GM18526 (cell line): Measurements from ENCODE around the gene CCDC186.

ENCODE experiments used
- POLR2A ChIP-seq: IDR thresholded peaks from 3 replicates; pipeline ENCODE4 v1.6.1; 2011; ENCODE audit not compliant: insufficient read length; ENCODE audit errors: extremely low read depth

CCDC186 gene

GRCh38 chr10:114143160-114143559, 30.8 kb downstream of the CCDC186 start:
- TF ChIP-seq POLR2A: no peak

GRCh38 chr10:114142018-114142417, 32.0 kb downstream of the CCDC186 start:
- no peak for TF ChIP-seq POLR2A

GRCh38 chr10:114140036-114140435, 34.0 kb downstream of the CCDC186 start:
- TF ChIP-seq POLR2A: no peak

GRCh38 chr10:114138581-114138980, 35.4 kb downstream of the CCDC186 start:
- TF ChIP-seq POLR2A: no peak

GRCh38 chr10:114135476-114135875, 38.5 kb downstream of the CCDC186 start:
- no peak for TF ChIP-seq POLR2A

GRCh38 chr10:114131094-114131493, 42.9 kb downstream of the CCDC186 start:
- TF ChIP-seq POLR2A: no peak

GRCh38 chr10:114121031-114121430, 53.0 kb downstream of the CCDC186 start:
- TF ChIP-seq POLR2A: no peak

GRCh38 chr10:114118514-114118913, 55.5 kb downstream of the CCDC186 start:
- TF ChIP-seq POLR2A: no peak

- TF ChIP-seq POLR2A: no peak
Measured at GRCh38 chr10:114117728-114118127, 56.3 kb downstream of the CCDC186 start.

GRCh38 chr10:114115661-114116445, 58.1 kb downstream of the CCDC186 start:
- no peak for TF ChIP-seq POLR2A

GRCh38 chr10:114110174-114110972, 63.6 kb downstream of the CCDC186 start:
- TF ChIP-seq POLR2A: no peak

- TF ChIP-seq POLR2A: no peak
Measured at GRCh38 chr10:114103284-114103683, 70.7 kb downstream of the CCDC186 start.

- no peak for TF ChIP-seq POLR2A
Measured at GRCh38 chr10:114102256-114102655, 71.7 kb downstream of the CCDC186 start.

- no peak for TF ChIP-seq POLR2A
Measured at GRCh38 chr10:114100848-114101741, 72.9 kb downstream of the CCDC186 start.

- no peak for TF ChIP-seq POLR2A
Measured at GRCh38 chr10:114096864-114097263, 77.1 kb downstream of the CCDC186 start.
